COLO668 (cell line): Measurements from ENCODE around the gene UVRAG.
"Not testable (repeated sequence)": the region's sequence is repeated elsewhere in the genome, so short reads cannot be mapped to it uniquely, and the experiment has no call there.

Source experiments
- DNase-seq: peaks from one replicate; lab custom pipeline; 2025; ENCODE audit not compliant: unreplicated experiment; lab: John Stamatoyannopoulos, UW

The UVRAG gene

DNA sequence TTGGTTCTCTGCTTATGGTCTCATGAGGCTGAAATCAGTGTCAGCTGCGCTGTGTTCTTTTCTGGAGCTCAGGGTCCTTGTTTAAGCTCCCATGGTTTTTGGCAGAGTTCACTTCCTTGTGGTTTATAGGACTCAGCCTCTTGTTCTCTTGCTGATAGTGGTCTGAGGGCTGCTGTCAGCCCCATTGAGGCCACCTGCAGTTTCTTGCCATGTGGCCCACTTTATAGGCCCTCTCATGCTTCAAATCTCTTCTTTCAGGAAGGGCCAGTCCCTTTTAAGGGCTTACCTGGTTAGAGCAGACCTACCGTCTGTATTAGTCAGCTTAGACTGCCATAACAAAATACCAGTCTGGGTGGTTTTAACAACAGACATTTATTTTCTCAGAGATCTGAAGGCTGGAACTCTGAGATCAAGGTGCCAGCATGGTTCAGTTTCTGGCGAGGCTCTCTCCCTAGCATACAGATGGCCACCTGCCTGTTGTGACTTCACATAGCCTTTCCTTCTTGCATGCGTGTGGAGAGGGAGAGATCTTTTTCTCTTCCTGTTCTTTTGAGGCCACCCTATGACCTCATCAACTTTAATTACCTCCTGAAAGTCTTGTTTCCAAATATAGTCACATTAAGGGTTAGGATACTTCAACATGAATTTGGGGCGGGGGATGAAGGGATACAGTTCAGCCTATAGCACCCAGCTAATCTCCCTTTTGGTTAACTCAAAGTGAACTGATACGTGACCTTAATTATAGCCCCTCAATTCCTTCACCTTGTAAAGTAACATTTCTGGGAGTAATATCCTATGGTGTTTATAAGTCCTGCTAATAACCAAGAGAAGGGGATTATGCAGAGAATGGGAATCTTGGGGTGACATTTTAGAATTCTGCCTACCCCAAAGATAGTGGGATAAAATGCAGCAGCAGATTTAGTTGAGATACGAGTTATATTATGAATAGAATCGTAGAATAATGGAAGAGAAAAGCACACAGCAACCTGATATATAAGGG is 131.8 kb downstream of the UVRAG start:
- DNase-seq, result no peak

GRCh38 chr11:75949023-75949672 is 134.1 kb downstream of the UVRAG start:
- no peak for DNase-seq

DNA sequence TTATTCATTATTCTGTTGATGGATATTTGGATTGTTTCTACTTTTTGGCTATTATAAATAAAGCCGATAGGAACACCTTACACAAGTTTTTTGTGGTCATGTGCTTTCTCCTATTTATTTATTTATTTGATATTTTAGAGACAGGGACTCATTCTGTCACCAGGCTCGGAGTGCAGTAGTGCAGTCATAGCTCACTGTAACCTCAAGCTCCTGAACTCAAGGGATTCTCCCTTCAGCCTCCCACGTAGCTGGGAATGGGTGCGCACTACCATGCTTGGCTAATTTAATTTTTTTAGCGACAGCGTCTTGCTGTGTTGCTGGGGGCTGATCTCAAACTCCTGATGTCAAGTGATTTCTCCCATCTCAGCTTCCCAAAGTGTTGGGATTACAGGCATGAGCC is 135.1 kb downstream of the UVRAG start:
- no peak for DNase-seq

- DNase-seq, result no peak
Observed at GRCh38 chr11:75954039-75954438, 139.0 kb downstream of the UVRAG start.

GRCh38 chr11:75955443-75955842 is 140.4 kb downstream of the UVRAG start:
- no peak for DNase-seq

GRCh38 chr11:75959540-75959939 is 144.5 kb downstream of the UVRAG start:
- no peak for DNase-seq

DNA sequence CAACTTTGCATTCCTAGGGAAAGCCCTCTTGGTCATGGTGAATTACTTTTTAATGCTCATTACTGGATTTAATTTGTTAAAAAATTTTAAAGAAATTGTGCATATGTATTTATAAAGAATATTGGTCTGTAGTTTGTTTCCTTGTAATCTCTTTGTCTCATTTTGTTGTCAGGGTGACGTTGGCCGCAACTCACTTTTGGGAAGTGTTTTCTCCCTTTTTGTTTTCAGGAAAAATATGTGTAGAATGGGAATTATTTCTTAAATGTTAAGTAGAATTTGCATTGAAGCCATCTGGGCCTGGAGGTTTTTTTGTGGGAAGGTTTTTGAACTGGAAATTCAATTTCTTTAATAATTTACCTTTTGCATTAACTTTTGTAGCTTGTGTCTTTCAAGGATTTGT is 149.1 kb downstream of the UVRAG start:
- DNase-seq, result no peak

GRCh38 chr11:75966537-75967287 is 151.7 kb downstream of the UVRAG start:
- DNase-seq, result no peak

GRCh38 chr11:75968021-75968625 is 153.1 kb downstream of the UVRAG start:
- DNase-seq, result no peak

GRCh38 chr11:75969626-75970308 is 154.8 kb downstream of the UVRAG start:
- DNase-seq, result no peak

DNA sequence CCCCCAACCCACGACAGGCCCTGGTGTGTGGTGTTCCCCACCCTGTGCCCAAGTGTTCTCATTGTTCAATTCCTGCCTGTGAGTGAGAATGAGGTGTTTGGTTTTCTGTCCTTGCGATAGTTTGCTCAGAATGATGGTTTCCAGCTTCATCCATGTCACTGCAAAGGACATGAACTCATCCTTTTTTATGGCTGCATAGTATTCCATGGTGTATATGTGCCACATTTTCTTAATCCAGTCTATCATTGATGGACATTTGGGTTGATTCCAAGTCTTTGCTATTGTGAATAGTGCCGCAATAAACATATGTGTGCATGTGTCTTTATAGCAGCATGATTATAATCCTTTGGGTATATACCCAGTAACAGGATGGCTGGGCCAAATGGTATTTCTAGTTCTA is 158.7 kb downstream of the UVRAG start:
- not testable (repeated sequence) for DNase-seq

DNA sequence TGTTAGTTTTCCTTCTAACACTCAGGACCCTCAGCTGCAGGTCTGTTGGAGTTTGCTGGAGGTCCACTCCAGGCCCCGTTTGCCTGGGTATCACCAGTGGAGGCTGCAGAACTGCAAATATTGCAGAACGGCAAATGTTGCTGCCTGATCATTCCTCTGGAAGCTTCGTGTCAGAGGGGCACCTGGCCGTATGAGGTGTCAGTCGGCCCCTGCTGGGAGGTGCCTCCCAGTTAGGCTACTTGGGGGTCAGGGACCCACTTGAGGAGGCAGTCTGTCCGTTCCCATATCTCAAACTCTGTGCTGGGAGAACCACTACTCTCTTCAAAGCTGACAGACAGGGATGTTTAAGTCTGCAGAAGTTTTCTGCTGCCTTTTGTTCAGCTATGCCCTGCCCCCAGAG is 164.1 kb downstream of the UVRAG start:
- not testable (repeated sequence) for DNase-seq

GRCh38 chr11:75979479-75980027 is 164.5 kb downstream of the UVRAG start:
- not testable (repeated sequence) for DNase-seq

DNA sequence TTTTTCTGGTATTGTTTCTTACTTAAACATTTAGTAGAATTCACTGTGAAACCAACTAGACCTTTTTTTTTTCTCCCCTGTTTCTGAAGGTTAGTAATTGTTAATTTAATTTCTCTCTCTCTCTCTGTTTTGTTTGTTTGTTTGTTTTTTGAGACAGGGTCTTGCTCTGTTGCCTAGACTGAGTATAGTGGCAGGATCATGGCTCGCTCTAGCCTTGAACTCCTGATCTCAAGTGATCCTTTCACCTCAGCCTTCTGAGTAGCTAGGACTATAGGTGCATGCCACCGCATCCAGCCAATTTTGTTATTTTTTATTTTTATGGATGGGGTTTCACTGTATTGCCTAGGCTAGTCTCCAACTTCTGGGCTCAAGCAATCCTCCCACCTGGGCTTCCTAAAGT is 165.0 kb downstream of the UVRAG start:
- no peak for DNase-seq

DNA sequence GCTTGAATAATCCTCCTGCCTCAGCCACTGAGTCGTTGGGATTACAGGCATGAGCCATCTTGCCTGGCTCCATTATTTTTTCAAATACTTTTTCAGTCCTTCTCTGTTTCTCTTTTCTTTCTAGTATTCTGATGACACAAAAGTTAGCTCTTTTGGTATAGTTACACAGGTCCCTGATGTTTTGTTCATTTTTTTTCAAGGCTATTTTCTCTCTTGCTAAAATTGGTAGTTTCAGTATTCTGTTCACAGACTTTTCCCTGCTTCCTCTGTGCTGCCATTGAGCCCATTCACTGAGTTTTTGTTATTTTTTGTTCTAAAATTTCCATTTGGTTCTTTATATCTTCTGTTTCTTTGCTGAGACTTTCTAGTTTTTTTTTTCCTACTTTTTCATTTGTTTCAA is 166.5 kb downstream of the UVRAG start:
- DNase-seq, result no peak

- no peak for DNase-seq
Observed at GRCh38 chr11:75982309-75982708, 167.3 kb downstream of the UVRAG start.

DNA sequence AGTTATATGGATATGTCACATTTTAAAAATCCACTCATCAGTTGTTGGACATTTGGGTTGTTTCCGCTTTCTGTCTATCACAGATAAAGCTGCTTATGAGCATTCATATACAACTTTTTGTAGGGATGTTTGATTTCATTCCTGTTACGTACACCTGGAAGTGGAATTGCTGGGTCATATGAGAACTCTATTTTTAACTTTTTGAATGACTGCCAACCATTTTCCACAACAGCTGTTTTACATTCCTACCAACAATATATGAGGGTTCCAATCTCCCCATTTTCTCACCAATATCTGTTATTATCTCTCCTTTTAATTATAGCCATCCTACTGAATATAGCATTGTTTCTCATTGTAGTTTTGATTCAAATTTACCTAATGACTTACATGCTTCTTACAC is 172.0 kb downstream of the UVRAG start:
- DNase-seq, result no peak

- DNase-seq, result no peak
Observed at GRCh38 chr11:75993126-75993525, 178.1 kb downstream of the UVRAG start.

DNA sequence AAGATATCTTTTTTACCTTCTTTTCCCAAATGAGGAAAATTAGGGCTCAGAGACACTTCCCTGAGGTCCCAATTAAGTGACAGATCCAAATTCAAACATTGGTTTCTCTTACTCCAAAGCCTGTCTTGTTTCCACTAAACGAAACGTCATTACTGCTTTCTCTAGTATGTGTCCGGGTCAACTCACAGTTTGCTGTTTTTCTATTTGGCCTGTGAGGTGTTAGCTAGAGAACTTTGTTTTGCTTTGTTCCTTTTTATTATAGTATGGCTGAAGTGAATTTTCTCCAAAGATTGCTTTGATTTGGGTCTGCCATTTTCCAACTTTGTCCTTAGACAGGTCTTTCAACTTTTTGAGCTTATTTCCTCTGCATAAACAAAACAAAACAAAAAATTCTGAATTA is 179.6 kb downstream of the UVRAG start:
- DNase-seq, result no peak
